ENCODE results near the gene CCDC191. TPM values are rescaled to one million over a fixed set of nuclear protein-coding genes. Genes with fewer than 3 reads are reported as not detected.

CCDC191 gene
- total RNA-seq, 6 donors from 2014 or later: 3.8 to 27.2 (median 9.1) TPM

- TF ChIP-seq POLR2AphosphoS5 (IDR thresholded peaks at IDR 0.05) (no peak), POLR2A (IDR thresholded peaks at IDR 0.05) (peak in 1 of 4 donors; percentile 19), CTCF (IDR thresholded peaks at IDR 0.05) (peak in 1 of 6 experiments; percentile 34)
- peak; percentile 44 to 46 for ATAC-seq (ENCODE audit: low FRiP score in 2 of 2)
- Histone ChIP-seq H3K27ac (peak overlapping the region; percentile 47 to 70 (median 65)), H3K4me3 (peak overlapping the region; percentile 51 to 89 (median 68)), H3K36me3 (no peaks in the 10 kb centered on the region), H3K4me1 (peaks cover 4 to 14% (median 9%) of the 10 kb centered on the region in 4 donors), H3K27me3 (no peaks in the 10 kb centered on the region), H3K9me3 (no peaks in the 10 kb centered on the region)
- DNase-seq: peak; percentile 46 to 91
- WGBS, 2 donors: 7 to 12% methylated on average over 10 to 35 of the region's 65 CpGs
These were observed 108.1 kb downstream of the CCDC191 start for GRCh38 chr3:113948015-113948917.

GRCh38 chr3:113947372-113948014 is 108.8 kb downstream of the CCDC191 start, which contains the start of gene ZDHHC23:
Gene ZDHHC23, plus strand, starts transcription at chr3:113948013. Its CDS starts 790 bp downstream, at chr3:113948803.
- DNase-seq (peak; percentile 85 to 97), ATAC-seq (ENCODE audit: low FRiP score in 2 of 2) (peak; percentile 89 to 91)
- TF ChIP-seq POLR2AphosphoS5 (IDR thresholded peaks at IDR 0.05) (peak in 1 of 2 donors; percentile 8), POLR2A (IDR thresholded peaks at IDR 0.05) (peak in 1 of 4 donors; percentile 41), CTCF (IDR thresholded peaks at IDR 0.05) (no peak)
- WGBS, 2 donors: 0 to 3% methylated on average over 12 to 13 of the region's 80 CpGs
- peak within 1 kb of the TSS; percentile 68 to 72 (median 69) for H3K27ac ChIP-seq
- H3K4me1 ChIP-seq: peaks cover 4 to 14% (median 9%) of the 10 kb centered on the region in 4 donors
- H3K4me3 ChIP-seq: peak within 1 kb of the TSS; percentile 51 to 89 (median 68)
- H3K9me3 ChIP-seq: no peaks in the 10 kb centered on the region
- no peaks in the 10 kb centered on the region for H3K36me3 ChIP-seq
- no peaks in the 10 kb centered on the region for H3K27me3 ChIP-seq

GRCh38 chr3:113946831-113947230 is 109.5 kb downstream of the CCDC191 start:
- ATAC-seq (ENCODE audit: low FRiP score in 2 of 2): no peak
- Histone ChIP-seq H3K4me1 (peaks cover 4 to 14% (median 9%) of the 10 kb centered on the region in 4 donors), H3K27ac (peak overlapping the region in 2 of 4 donors; percentile 69 to 72), H3K9me3 (no peaks in the 10 kb centered on the region), H3K27me3 (no peaks in the 10 kb centered on the region), H3K4me3 (peak overlapping the region in 3 of 4 donors; percentile 57 to 89 (median 79)), H3K36me3 (no peaks in the 10 kb centered on the region)
- DNase-seq: no peak
- WGBS, 2 donors: 80 to 86% methylated on average over 7 of the region's 7 CpGs
- TF ChIP-seq CTCF (IDR thresholded peaks at IDR 0.05): no peak
- TF ChIP-seq EP300 (IDR thresholded peaks at IDR 0.05): no peak
- no peak for TF ChIP-seq POLR2A (IDR thresholded peaks at IDR 0.05)
- no peak for TF ChIP-seq POLR2AphosphoS5 (IDR thresholded peaks at IDR 0.05)

- H3K4me1 ChIP-seq: no peaks in the 10 kb centered on the region
- H3K4me3 ChIP-seq: no peak overlapping the region
- ATAC-seq (ENCODE audit: low FRiP score in 2 of 2) (peak in 1 of 2 donors; percentile 46), DNase-seq (no peak)
- H3K27ac ChIP-seq: no peak overlapping the region
- peaks cover 0 to 12% (median 3%) of the 10 kb centered on the region in 4 donors for H3K9me3 ChIP-seq
- WGBS, 2 donors: 80 to 83% methylated on average over 1 to 5 of the region's 5 CpGs
- no peaks in the 10 kb centered on the region for H3K27me3 ChIP-seq
- TF ChIP-seq POLR2AphosphoS5 (IDR thresholded peaks at IDR 0.05) (no peak), EP300 (IDR thresholded peaks at IDR 0.05) (no peak), POLR2A (IDR thresholded peaks at IDR 0.05) (no peak), CTCF (IDR thresholded peaks at IDR 0.05) (no peak)
- H3K36me3 ChIP-seq: no peaks in the 10 kb centered on the region
These were observed 128.8 kb downstream of the CCDC191 start for GRCh38 chr3:113927556-113927955.
